Osteocyte (in vitro differentiated cells): Measurements from ENCODE around the gene RSBN1. TPM values are rescaled to one million over a fixed set of nuclear protein-coding genes. Genes with fewer than 3 reads are reported as not detected.

Experiments used
- DNase-seq: peaks from one replicate; pipeline ENCODE4 v3.0.0; 2021; ENCODE audit warnings: mixed read lengths; ENCODE audit not compliant: unreplicated experiment; ENCODE audit errors: extremely low spot score
- H3K27ac Mint-ChIP-seq: one replicate; pipeline ENCODE4 v1.8.0; 2021; ENCODE audit warnings: mild to moderate bottlenecking, mixed read lengths; ENCODE audit not compliant: unreplicated experiment
- H3K27me3 Mint-ChIP-seq: one replicate; pipeline ENCODE4 v1.8.0; 2021; ENCODE audit warnings: mixed read lengths; ENCODE audit not compliant: unreplicated experiment
- H3K36me3 Mint-ChIP-seq: one replicate; pipeline ENCODE4 v1.8.0; 2021; ENCODE audit warnings: mixed read lengths; ENCODE audit not compliant: unreplicated experiment
- H3K4me1 Mint-ChIP-seq: one replicate; pipeline ENCODE4 v1.8.0; 2021; ENCODE audit warnings: mixed read lengths; ENCODE audit not compliant: unreplicated experiment
- H3K4me3 Mint-ChIP-seq: one replicate; pipeline ENCODE4 v1.8.0; 2021; ENCODE audit warnings: mild to moderate bottlenecking, moderate library complexity, mixed read lengths; ENCODE audit not compliant: unreplicated experiment
- H3K9me3 Mint-ChIP-seq: one replicate; pipeline ENCODE4 v1.8.0; 2021; ENCODE audit warnings: mixed read lengths; ENCODE audit not compliant: unreplicated experiment
- CTCF ChIP-seq: fragments of 200-600 bp; sonication (generic); IDR thresholded peaks from 2 replicates; pipeline ENCODE4 v1.5.0; 2021; ENCODE audit warnings: antibody characterized with exemption, mild to moderate bottlenecking, moderate library complexity
- total RNA-seq: library from RNA; stranded (reverse); gene quantifications from 2 replicates; pipeline ENCODE4 v1.2.1, GENCODE V29; 2021

Gene RSBN1
- total RNA-seq, 1 donor from 2014 or later = 17.0 TPM

- TF ChIP-seq CTCF = no peak
- Mint-ChIP-seq H3K4me1 (peaks cover 5% of the 10 kb centered on the region), H3K9me3 (no peaks in the 10 kb centered on the region), H3K36me3 (peaks cover 26% of the 10 kb centered on the region), H3K27ac (no peak overlapping the region), H3K4me3 (no peak overlapping the region), H3K27me3 (no peaks in the 10 kb centered on the region)
- no peak for DNase-seq
Observed at GRCh38 chr1:113768916-113769600, 43.2 kb downstream of the RSBN1 start.

- Mint-ChIP-seq H3K27me3 (no peaks in the 10 kb centered on the region), H3K27ac (peak overlapping the region; percentile 65), H3K4me1 (peaks cover 5% of the 10 kb centered on the region), H3K36me3 (peaks cover 24% of the 10 kb centered on the region), H3K4me3 (no peak overlapping the region), H3K9me3 (no peaks in the 10 kb centered on the region)
- no peak for TF ChIP-seq CTCF
- no peak for DNase-seq
Observed at GRCh38 chr1:113765306-113766230, 46.7 kb downstream of the RSBN1 start.

DNA sequence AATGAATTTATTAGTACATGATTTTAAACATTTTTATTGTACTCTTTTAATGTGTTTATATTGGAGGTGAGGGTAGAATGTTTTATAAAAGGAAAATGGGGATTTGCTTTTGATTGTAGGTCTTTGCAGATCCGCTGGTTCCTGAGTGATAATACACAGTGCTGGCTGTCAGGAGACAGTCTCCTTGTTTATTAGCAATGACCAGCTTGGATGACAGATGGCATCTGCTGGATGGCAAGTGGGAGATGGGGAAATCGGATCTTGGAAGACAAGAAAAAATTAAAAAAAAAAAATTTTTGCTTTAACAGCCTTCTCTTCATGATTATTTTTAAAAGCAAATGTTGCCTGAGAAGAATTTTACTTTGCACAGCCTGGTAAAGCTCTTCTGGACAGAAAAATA lies 48.6 kb downstream of the RSBN1 start:
- no peaks in the 10 kb centered on the region for H3K9me3 Mint-ChIP-seq
- no peak for DNase-seq

GRCh38 chr1:113761937-113762336 lies 50.3 kb downstream of the RSBN1 start:
- H3K4me3 Mint-ChIP-seq = no peak overlapping the region
- no peaks in the 10 kb centered on the region for H3K27me3 Mint-ChIP-seq
- H3K27ac Mint-ChIP-seq = no peak overlapping the region
- DNase-seq = no peak
- TF ChIP-seq CTCF = no peak
- H3K36me3 Mint-ChIP-seq = peaks cover 15% of the 10 kb centered on the region
- H3K9me3 Mint-ChIP-seq = no peaks in the 10 kb centered on the region
- H3K4me1 Mint-ChIP-seq = peaks cover 18% of the 10 kb centered on the region

More for the DNA sequence above, 48.6 kb downstream of the RSBN1 start:
- TF ChIP-seq CTCF = no peak
- H3K4me3 Mint-ChIP-seq = no peak overlapping the region
- H3K4me1 Mint-ChIP-seq = peaks cover 10% of the 10 kb centered on the region
- H3K27ac Mint-ChIP-seq = no peak overlapping the region
- H3K36me3 Mint-ChIP-seq = peaks cover 24% of the 10 kb centered on the region
- no peaks in the 10 kb centered on the region for H3K27me3 Mint-ChIP-seq
